NCI-H146 treated with DMSO at 0.1 percent for 48 hours (cell line): Measurements from ENCODE around the gene CHIC2.
A peak's percentile ranks its signal among the peaks of the same experiment; 100 is the strongest.
"Not testable (repeated sequence)": the region's sequence is repeated elsewhere in the genome, so short reads cannot be mapped to it uniquely, and the experiment has no call there.

Source experiments
- DNase-seq: peaks from one replicate; lab custom pipeline; 2025; ENCODE audit not compliant: unreplicated experiment; lab: John Stamatoyannopoulos, UW

Gene CHIC2

GRCh38 chr4:54064317-54065111 lies at the start of gene CHIC2:
CHIC2 (minus strand) TSS chr4:54064605; CDS start chr4:54064300, 305 bp downstream.
- peak; percentile 94 for DNase-seq

GRCh38 chr4:54113206-54113605 lies 48.8 kb upstream of the CHIC2 start:
- DNase-seq = not testable (repeated sequence)

- no peak for DNase-seq
These were observed 45.6 kb upstream of the CHIC2 start for GRCh38 chr4:54110019-54110416.

GRCh38 chr4:54109241-54110018 lies 45.0 kb upstream of the CHIC2 start:
- no peak for DNase-seq

GRCh38 chr4:54107951-54108748 lies 43.7 kb upstream of the CHIC2 start:
- DNase-seq = no peak

GRCh38 chr4:54104907-54105306 lies 40.5 kb upstream of the CHIC2 start:
- no peak for DNase-seq

- no peak for DNase-seq
These were observed 38.8 kb upstream of the CHIC2 start for GRCh38 chr4:54103190-54103574.

GRCh38 chr4:54102531-54103106 lies 38.2 kb upstream of the CHIC2 start:
- DNase-seq = no peak

- no peak for DNase-seq
These were observed 37.0 kb upstream of the CHIC2 start for GRCh38 chr4:54101190-54102041.

GRCh38 chr4:54100595-54101189 lies 36.3 kb upstream of the CHIC2 start:
- no peak for DNase-seq

GRCh38 chr4:54099748-54100574 lies 35.6 kb upstream of the CHIC2 start, which contains the start of gene GSX2:
GSX2 (plus strand) TSS chr4:54100163; CDS start chr4:54100345, 182 bp downstream.
- DNase-seq = peak; percentile 49

GRCh38 chr4:54099287-54099747 lies 34.9 kb upstream of the CHIC2 start:
- peak; percentile 42 for DNase-seq

GRCh38 chr4:54098375-54098774 lies 34.0 kb upstream of the CHIC2 start:
- DNase-seq = no peak

- no peak for DNase-seq
These were observed 32.7 kb upstream of the CHIC2 start for GRCh38 chr4:54097152-54097551.

GRCh38 chr4:54096295-54096962 lies 32.0 kb upstream of the CHIC2 start:
- DNase-seq = no peak

GRCh38 chr4:54095110-54095825 lies 30.9 kb upstream of the CHIC2 start:
- no peak for DNase-seq

- DNase-seq = no peak
These were observed 30.0 kb upstream of the CHIC2 start for GRCh38 chr4:54094451-54094850.
